A549 (cell line): ENCODE data around the gene RIPK4. TPM values are rescaled to one million over a fixed set of nuclear protein-coding genes. Genes with fewer than 3 reads are reported as not detected.

ENCODE experiments used
- ATAC-seq, 2 experiments: fragments of 200-7000 bp in 1 of 2; fragments of >200 bp in 1 of 2; cut with Nextera tagmentation in 1 of 2; cut with Tn5 transposase in 1 of 2; 3 replicates each; pipeline versions ENCODE4 v1.8.0 to v1.9.1; 2018 to 2020; ENCODE audit warnings: mild to moderate bottlenecking in 1 of 2, moderate library complexity in 1 of 2
- CTCF ChIA-PET: fragments of 300-600 bp; sonication (Branson Sonifier 250); formaldehyde crosslinking; extraction: SDS; loops from one replicate; lab custom pipeline; 2021; ENCODE audit warnings: antibody characterized with exemption, inconsistent platforms; lab: Yijun Ruan, JAX
- POLR2A ChIA-PET: fragments of 350-600 bp; formaldehyde crosslinking; extraction: SDS; loops from one replicate; lab custom pipeline; 2021; ENCODE audit warnings: antibody characterized with exemption, inconsistent platforms; lab: Yijun Ruan, JAX
- DNase-seq, 2 experiments: peaks; one replicate each; pipeline versions ENCODE4 v3.0.0 to v3.0.0-alpha.2; 2011 to 2016; ENCODE audit warnings: low read depth in 1 of 2, low spot score in 1 of 2
- FAIRE-seq: peaks from 2 replicates; lab custom pipeline; 2011; peaks lifted over from hg19 to GRCh38; lab: Jason Lieb, UNC
- H3K27ac ChIP-seq, 2 experiments: fragments of >200 bp; sonication (Bioruptor Twin); formaldehyde crosslinking; 3 replicates each; pipeline ENCODE4 v1.5.1; 2016 to 2017
- H3K4me1 ChIP-seq: fragments of >200 bp; sonication (Bioruptor Twin); formaldehyde crosslinking; 3 replicates; pipeline ENCODE4 v1.6.1; 2016
- H3K4me2 ChIP-seq: fragments of >200 bp; sonication (Bioruptor Twin); formaldehyde crosslinking; 3 replicates; pipeline ENCODE4 v1.6.1; 2016
- H3K4me3 ChIP-seq: fragments of >200 bp; sonication (Bioruptor Twin); formaldehyde crosslinking; 3 replicates; pipeline ENCODE4 v1.5.1; 2016
- H3K9me3 ChIP-seq: fragments of >200 bp; sonication (Bioruptor Twin); formaldehyde crosslinking; 3 replicates; pipeline ENCODE4 v1.6.1; 2016
- CHD2 ChIP-seq: fragments of 150-350 bp; IDR thresholded peaks from 2 replicates; pipeline ENCODE4 v1.6.1; 2014; ENCODE audit warnings: low read length; ENCODE audit not compliant: partially characterized antibody
- CHD4 ChIP-seq: fragments of 200-600 bp; sonication (generic); IDR thresholded peaks from 2 replicates; pipeline ENCODE4 v1.6.1; 2016; ENCODE audit warnings: antibody characterized with exemption, mild to moderate bottlenecking, borderline replicate concordance
- EHF ChIP-seq: fragments of 250-450 bp; sonication (Bioruptor Pico); IDR thresholded peaks from 2 replicates; pipeline ENCODE4 v1.5.0; 2020; ENCODE audit warnings: mild to moderate bottlenecking
- EHMT2 ChIP-seq: fragments of 200-600 bp; sonication (generic); IDR thresholded peaks from 2 replicates; pipeline ENCODE4 v1.6.1; 2016; ENCODE audit warnings: antibody characterized with exemption, low read depth, mild to moderate bottlenecking, moderate library complexity
- ESRRA ChIP-seq: fragments of 150-350 bp; IDR thresholded peaks from 2 replicates; pipeline ENCODE4 v1.6.1; 2014; ENCODE audit warnings: mild to moderate bottlenecking, low read length, borderline replicate concordance
- FOSL2 ChIP-seq, 2 experiments: fragments of 450-650 bp in 1 of 2; fragments of >200 bp in 1 of 2; sonication (Bioruptor Twin) in 1 of 2; formaldehyde crosslinking; IDR thresholded peaks; 2 replicates each; pipeline versions ENCODE4 v1.5.0 to v1.6.1; 2016 to 2020; ENCODE audit warnings: mild to moderate bottlenecking in 1 of 2, moderate library complexity in 1 of 2
- HDAC2 ChIP-seq: fragments of 200-600 bp; sonication (generic); IDR thresholded peaks from 2 replicates; pipeline ENCODE4 v1.6.1; 2016
- JUNB ChIP-seq: fragments of >200 bp; sonication (Bioruptor Twin); formaldehyde crosslinking; IDR thresholded peaks from 2 replicates; pipeline ENCODE4 v1.6.1; 2016
- MAZ ChIP-seq: fragments of 150-350 bp; IDR thresholded peaks from 2 replicates; pipeline ENCODE4 v1.6.1; 2014; ENCODE audit warnings: antibody characterized with exemption, low read depth, low read length, borderline replicate concordance
- NFE2L2 ChIP-seq: fragments of 150-350 bp; conservative IDR thresholded peaks from 2 replicates; pipeline ENCODE4 v1.6.1; 2014; ENCODE audit warnings: low read length
- NPAS2 ChIP-seq: fragments of 250-450 bp; sonication (Bioruptor Pico); IDR thresholded peaks from 2 replicates; pipeline ENCODE4 v1.8.0; 2022; ENCODE audit warnings: mild to moderate bottlenecking, moderate library complexity, borderline replicate concordance
- ZNF302 ChIP-seq: fragments of 250-450 bp; sonication (Bioruptor Pico); IDR thresholded peaks from 2 replicates; pipeline ENCODE4 v1.9.0; 2021; ENCODE audit warnings: inconsistent platforms, mild to moderate bottlenecking, moderate library complexity
- WGBS: methylation state at CpG from one replicate; pipeline ENCODE4 v1.1.6; 2017; ENCODE audit errors: missing lambda C conversion rate; 5-methylcytosine and 5-hydroxymethylcytosine counted together
- polyA plus RNA-seq, 4 experiments: library from polyadenylated mRNA; depleted of rRNA in 3 of 4; stranded (reverse); fragments of >200 nt; fragmentation: RNase III in 1 of 4; extraction: RNeasy Plus Mini Kit Qiagen cat#74134 plus additional on column Dnase treatment in 1 of 4; gene quantifications; 2 replicates in 3 of 4; 3 replicates in 1 of 4; pipeline ENCODE4 v1.2.3, GENCODE V29; 2011 to 2017
- TF ChIP-seq, protein P1 (sequence below): IDR thresholded peaks from 2 replicates; pipeline ENCODE4 v1.6.1; 2012
- TF ChIP-seq, protein P2 (sequence below): fragments of >200 bp; sonication (Bioruptor Twin); formaldehyde crosslinking; IDR thresholded peaks from 2 replicates; pipeline ENCODE4 v1.6.1; 2016

The RIPK4 gene
- polyA plus RNA-seq, 2 of the 4 experiments (the other 2 are of a cell fraction): 3.0 to 5.7 TPM

DNA sequence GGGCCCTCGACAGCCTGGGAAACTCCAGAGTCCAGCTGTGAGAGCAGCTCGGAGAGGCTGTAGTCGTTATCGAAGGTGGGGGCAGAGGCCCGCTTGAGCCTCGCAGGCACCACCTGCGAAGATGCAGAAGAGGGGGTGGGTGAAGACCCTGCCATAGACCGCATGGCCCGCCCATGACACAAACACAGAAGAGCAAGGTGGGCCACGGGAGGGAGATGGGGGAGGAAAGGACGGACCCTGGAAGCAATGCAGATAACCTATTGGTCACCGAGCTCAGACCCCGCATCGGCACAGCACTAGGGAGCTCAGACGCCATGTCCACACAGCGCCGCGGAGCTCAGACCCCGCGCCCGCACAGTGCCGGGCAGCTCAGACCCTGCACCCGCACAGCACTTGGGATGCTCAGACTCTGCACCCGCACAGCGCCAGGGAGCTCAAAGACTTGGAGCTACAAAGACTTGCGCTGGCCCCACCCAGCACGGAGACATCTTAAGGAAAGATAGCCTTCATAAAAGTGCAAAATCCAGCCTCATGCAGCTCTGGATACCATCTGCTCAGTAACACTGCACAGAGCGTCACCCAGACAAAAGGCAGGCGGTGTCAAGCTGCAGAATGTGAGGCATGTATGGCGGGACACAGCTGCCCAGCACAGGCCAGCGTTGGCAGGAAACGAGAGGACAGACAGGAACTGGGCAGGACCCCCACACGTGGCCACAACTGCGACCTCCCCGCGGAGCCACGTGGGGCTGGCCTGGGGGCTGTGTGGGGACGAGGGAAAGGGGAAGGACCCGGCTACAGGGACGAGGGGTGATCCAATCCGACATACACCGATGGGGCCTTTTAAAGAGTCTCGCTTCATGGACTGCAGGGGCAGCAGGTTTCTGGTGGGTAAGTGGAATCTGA, 22.6 kb downstream of the RIPK4 start:
- Histone ChIP-seq H3K4me2 (no peak overlapping the region), H3K4me3 (no peak overlapping the region), H3K4me1 (no peaks in the 10 kb centered on the region), H3K9me3 (no peaks in the 10 kb centered on the region), H3K27ac (no peak overlapping the region)
- ChIA-PET POLR2A (interaction anchor here (1.5 kb wide), 1 partner anchor 65 kb away, joined by 3 read pairs; no protein-coding TSS in a partner anchor), CTCF (interaction anchor here (1.4 to 1.8 kb wide), 3 partner anchors 17 to 132 kb away, joined by 3 to 5 read pairs (median 4); no protein-coding TSS in a partner anchor)
- WGBS: 88% methylated on average over 37 of the region's 43 CpGs
- ATAC-seq: no peak
- FAIRE-seq: no peak
- DNase-seq: no peak
- TF ChIP-seq ZNF302 (CRISPR knock-in tag): no peak
- no peak for TF ChIP-seq ESRRA
- no peak for TF ChIP-seq EHF (CRISPR knock-in tag)
- TF ChIP-seq FOSL2 (IDR thresholded peaks at IDR 0.05): no peak
- no peak for TF ChIP-seq FOSL2 (CRISPR knock-in tag; IDR thresholded peaks at IDR 0.05)
- TF ChIP-seq HDAC2: no peak

DNA sequence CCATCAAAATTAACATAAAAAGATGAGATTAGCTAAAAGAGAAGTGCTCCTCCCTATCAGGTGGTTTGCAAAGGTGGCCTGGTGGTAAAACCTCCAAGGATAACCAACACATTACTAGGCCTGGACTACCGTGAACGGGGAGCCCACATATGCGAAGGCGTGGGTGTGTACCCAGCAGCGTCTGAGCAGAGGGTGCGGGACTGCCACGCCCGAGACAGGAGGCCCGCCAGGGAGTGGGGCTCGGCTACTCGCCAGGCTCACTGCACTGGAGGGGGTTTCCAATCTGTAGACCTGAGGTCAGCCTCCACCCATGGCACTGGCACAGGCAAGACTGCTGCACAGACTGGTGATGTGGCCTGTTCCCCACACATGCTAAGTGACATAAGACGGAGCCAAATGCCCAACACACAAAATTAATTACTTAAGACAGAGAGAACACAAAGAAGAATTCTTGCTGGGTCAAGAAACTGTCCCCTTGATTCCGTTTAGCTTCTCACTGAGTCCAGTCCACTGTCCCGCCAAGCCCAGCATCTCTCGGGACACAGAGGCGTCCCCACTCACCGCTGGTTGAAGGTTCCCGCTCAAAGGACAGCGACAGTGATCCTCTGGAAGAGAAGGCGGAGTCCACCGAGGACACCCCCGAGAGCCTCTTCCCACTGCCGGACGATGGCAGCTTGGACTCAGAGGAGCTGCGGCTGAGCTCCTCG, 23.4 kb downstream of the RIPK4 start:
- H3K9me3 ChIP-seq: peaks cover 3% of the 10 kb centered on the region; the same call in 2 of the 3 replicates
- WGBS: 93% methylated on average over 18 of the region's 26 CpGs
- H3K4me1 ChIP-seq: no peaks in the 10 kb centered on the region
- no peak overlapping the region for H3K27ac ChIP-seq
- POLR2A ChIA-PET: interaction anchor here (1.5 kb wide), 1 partner anchor 64 kb away, joined by 3 read pairs; no protein-coding TSS in a partner anchor
- TF ChIP-seq, protein P1, sequence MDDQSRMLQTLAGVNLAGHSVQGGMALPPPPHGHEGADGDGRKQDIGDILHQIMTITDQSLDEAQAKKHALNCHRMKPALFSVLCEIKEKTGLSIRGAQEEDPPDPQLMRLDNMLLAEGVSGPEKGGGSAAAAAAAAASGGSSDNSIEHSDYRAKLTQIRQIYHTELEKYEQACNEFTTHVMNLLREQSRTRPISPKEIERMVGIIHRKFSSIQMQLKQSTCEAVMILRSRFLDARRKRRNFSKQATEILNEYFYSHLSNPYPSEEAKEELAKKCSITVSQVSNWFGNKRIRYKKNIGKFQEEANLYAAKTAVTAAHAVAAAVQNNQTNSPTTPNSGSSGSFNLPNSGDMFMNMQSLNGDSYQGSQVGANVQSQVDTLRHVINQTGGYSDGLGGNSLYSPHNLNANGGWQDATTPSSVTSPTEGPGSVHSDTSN: no peak
- no peak for TF ChIP-seq EHMT2
- TF ChIP-seq, protein P2, sequence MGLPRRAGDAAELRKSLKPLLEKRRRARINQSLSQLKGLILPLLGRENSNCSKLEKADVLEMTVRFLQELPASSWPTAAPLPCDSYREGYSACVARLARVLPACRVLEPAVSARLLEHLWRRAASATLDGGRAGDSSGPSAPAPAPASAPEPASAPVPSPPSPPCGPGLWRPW: no peak
- TF ChIP-seq MAZ: no peak
- no peak for TF ChIP-seq NPAS2 (CRISPR knock-in tag)
- no peak for TF ChIP-seq JUNB
- no peak overlapping the region for H3K4me2 ChIP-seq
- no peak for ATAC-seq
- CTCF ChIA-PET: interaction anchor here (1.8 kb wide), 1 partner anchor 35 kb away, joined by 4 read pairs; no protein-coding TSS in a partner anchor
- no peak for DNase-seq
- no peak overlapping the region for H3K4me3 ChIP-seq
- no peak for FAIRE-seq

DNA sequence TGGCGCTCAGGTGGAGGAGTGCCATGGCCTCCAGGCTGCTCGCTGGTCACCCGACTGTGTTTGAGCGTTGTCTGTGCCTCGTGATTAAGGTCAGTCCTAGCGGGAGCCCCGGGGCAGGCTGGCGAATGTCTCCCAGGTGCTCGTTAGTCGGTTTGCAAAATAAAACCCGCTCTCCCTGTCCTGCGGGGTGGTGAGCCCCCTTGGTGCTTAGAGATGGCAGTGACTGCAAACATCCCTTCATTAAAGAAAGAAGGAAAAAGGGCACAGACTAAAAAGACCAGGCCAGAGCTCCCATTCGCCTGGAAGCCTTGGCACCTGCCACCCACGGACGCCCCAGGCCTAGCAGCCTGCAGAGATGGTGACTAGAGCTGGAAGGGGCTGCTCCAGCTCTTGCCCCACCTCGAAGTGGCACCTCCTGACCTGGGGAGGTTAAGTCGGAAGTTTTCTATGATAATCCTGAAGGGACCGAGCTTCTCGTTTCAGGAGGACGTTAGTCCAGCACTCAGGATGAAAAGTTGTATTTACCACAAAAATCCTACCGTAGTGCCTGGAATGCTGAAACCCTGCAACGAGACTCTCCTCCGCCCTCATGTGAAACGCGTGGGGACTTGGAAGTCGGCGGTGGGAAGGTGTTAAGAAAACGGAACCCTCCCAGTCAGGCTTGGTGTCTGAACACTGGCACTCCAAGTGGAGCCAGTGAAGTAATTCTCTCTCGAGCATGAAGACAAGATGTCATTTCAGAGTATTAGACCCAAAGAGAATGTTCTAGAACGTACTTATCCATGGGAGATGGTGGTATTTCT, 24.6 kb downstream of the RIPK4 start:
- WGBS: 89% methylated on average over 23 of the region's 30 CpGs
- Histone ChIP-seq H3K4me3 (no peak overlapping the region), H3K9me3 (peaks cover 15% of the 10 kb centered on the region)
- FAIRE-seq: no peak
- TF ChIP-seq CHD2: no peak
- TF ChIP-seq FOSL2 (IDR thresholded peaks at IDR 0.05): no peak
- no peak for TF ChIP-seq FOSL2 (CRISPR knock-in tag; IDR thresholded peaks at IDR 0.05)
- no peak for TF ChIP-seq NFE2L2
- no peak for TF ChIP-seq CHD4
- TF ChIP-seq, all 56 proteins: peak for 0
- H3K4me1 ChIP-seq: no peaks in the 10 kb centered on the region
- H3K4me2 ChIP-seq: no peak overlapping the region
- H3K27ac ChIP-seq: no peak overlapping the region
- ChIA-PET POLR2A (no interaction called here), CTCF (interaction anchor here (1.8 kb wide), 1 partner anchor 36 kb away, joined by 4 read pairs; no protein-coding TSS in a partner anchor)
- ATAC-seq (no peak), DNase-seq (no peak)
